Stimulated activated CD4-positive, alpha-beta T cell treated with anti-CD3 and anti-CD28 coated beads, Interleukin-1b, Interleukin-23, amount 100 ng/mL, for 48 hours (primary cell): ENCODE measurements around the gene PGRMC2.
"Not testable (repeated sequence)": the region's sequence is repeated elsewhere in the genome, so short reads cannot be mapped to it uniquely, and the experiment has no call there.

Experiments
- DNase-seq: peaks from one replicate; pipeline ENCODE4 v3.0.0-alpha.2; 2020

PGRMC2 gene

GRCh38 chr4:128298146-128298758, 10.6 kb upstream of the PGRMC2 start:
- no peak for DNase-seq

- DNase-seq = no peak
Observed at GRCh38 chr4:128295255-128295654, 7.6 kb upstream of the PGRMC2 start.

- no peak for DNase-seq
Observed at GRCh38 chr4:128294464-128294863, 6.9 kb upstream of the PGRMC2 start.

GRCh38 chr4:128292349-128292748, 4.7 kb upstream of the PGRMC2 start:
- DNase-seq = no peak

- DNase-seq = no peak
Observed at GRCh38 chr4:128291096-128291495, 3.5 kb upstream of the PGRMC2 start.

- no peak for DNase-seq
Observed at GRCh38 chr4:128290526-128290925, 2.9 kb upstream of the PGRMC2 start.

- DNase-seq = no peak
Observed at GRCh38 chr4:128289523-128290158, 2.0 kb upstream of the PGRMC2 start.

GRCh38 chr4:128288689-128289106, 1.1 kb upstream of the PGRMC2 start:
- peak; percentile 11 for DNase-seq

GRCh38 chr4:128287871-128288688, 467 bp upstream of the PGRMC2 start:
- peak; percentile 100 for DNase-seq

- peak; percentile 5 for DNase-seq
Observed at GRCh38 chr4:128286474-128287058, 1.0 kb downstream of the PGRMC2 start.

- DNase-seq = no peak
Observed at GRCh38 chr4:128285085-128285997, 2.3 kb downstream of the PGRMC2 start.

- DNase-seq = no peak
Observed at GRCh38 chr4:128284317-128284716, 3.3 kb downstream of the PGRMC2 start.

- no peak for DNase-seq
Observed at GRCh38 chr4:128283071-128283470, 4.5 kb downstream of the PGRMC2 start.

- DNase-seq = no peak
Observed at GRCh38 chr4:128282516-128282915, 5.1 kb downstream of the PGRMC2 start.

- DNase-seq = no peak
Observed at GRCh38 chr4:128281354-128281753, 6.3 kb downstream of the PGRMC2 start.

GRCh38 chr4:128279624-128280225, 7.9 kb downstream of the PGRMC2 start:
- DNase-seq = no peak

GRCh38 chr4:128277856-128278255, 9.8 kb downstream of the PGRMC2 start:
- DNase-seq = no peak

- no peak for DNase-seq
Observed at GRCh38 chr4:128275346-128275745, 12.3 kb downstream of the PGRMC2 start.

- no peak for DNase-seq
Observed at GRCh38 chr4:128271551-128271950, 16.1 kb downstream of the PGRMC2 start.

- no peak for DNase-seq
Observed at GRCh38 chr4:128268970-128269369, 18.6 kb downstream of the PGRMC2 start.

GRCh38 chr4:128267745-128268144, 19.9 kb downstream of the PGRMC2 start:
- no peak for DNase-seq

GRCh38 chr4:128267171-128267570, 20.4 kb downstream of the PGRMC2 start:
- DNase-seq = not testable (repeated sequence)
